HEK293 (cell line): ENCODE data around the gene KRT16.

Experiments used
- EGR2 ChIP-seq: fragments of 450-650 bp; formaldehyde crosslinking; IDR thresholded peaks from 2 replicates; pipeline ENCODE4 v1.5.1; 2016; ENCODE audit warnings: low read depth, missing biosample characterization, missing genetic modification characterization
- GLIS1 ChIP-seq: fragments of 450-650 bp; formaldehyde crosslinking; IDR thresholded peaks from 2 replicates; pipeline ENCODE4 v1.5.1; 2016; ENCODE audit warnings: missing biosample characterization, missing genetic modification characterization
- KLF8 ChIP-seq: fragments of 450-650 bp; formaldehyde crosslinking; IDR thresholded peaks from 2 replicates; pipeline ENCODE4 v1.5.1; 2016; ENCODE audit warnings: missing biosample characterization, missing genetic modification characterization
- MZF1 ChIP-seq: fragments of 450-650 bp; formaldehyde crosslinking; IDR thresholded peaks from 2 replicates; pipeline ENCODE4 v1.5.1; 2017; ENCODE audit warnings: missing biosample characterization, missing genetic modification characterization, borderline replicate concordance
- SP3 ChIP-seq: fragments of 450-650 bp; formaldehyde crosslinking; IDR thresholded peaks from 2 replicates; pipeline ENCODE4 v1.5.1; 2016; ENCODE audit warnings: missing biosample characterization, missing genetic modification characterization
- ZBTB17 ChIP-seq: fragments of 450-650 bp; formaldehyde crosslinking; IDR thresholded peaks from 2 replicates; pipeline ENCODE4 v1.5.1; 2016; ENCODE audit warnings: missing biosample characterization, missing genetic modification characterization
- ZEB2 ChIP-seq: fragments of 450-650 bp; formaldehyde crosslinking; IDR thresholded peaks from 2 replicates; pipeline ENCODE4 v1.5.1; 2016; ENCODE audit warnings: missing biosample characterization, missing genetic modification characterization
- ZFP3 ChIP-seq: fragments of 450-650 bp; formaldehyde crosslinking; IDR thresholded peaks from 2 replicates; pipeline ENCODE4 v1.5.1; 2016; ENCODE audit warnings: low read depth, missing biosample characterization, missing genetic modification characterization
- ZFP37 ChIP-seq: fragments of 450-650 bp; formaldehyde crosslinking; IDR thresholded peaks from 2 replicates; pipeline ENCODE4 v1.5.1; 2016; ENCODE audit warnings: missing biosample characterization, missing genetic modification characterization
- ZNF292 ChIP-seq: fragments of 450-650 bp; formaldehyde crosslinking; IDR thresholded peaks from 2 replicates; pipeline ENCODE4 v1.5.1; 2016; ENCODE audit warnings: low read depth, missing biosample characterization, missing genetic modification characterization, borderline replicate concordance
- ZNF341 ChIP-seq: fragments of 450-650 bp; formaldehyde crosslinking; IDR thresholded peaks from 2 replicates; pipeline ENCODE4; 2016; ENCODE audit warnings: low read depth, missing biosample characterization, missing genetic modification characterization
- ZNF391 ChIP-seq: fragments of 450-650 bp; formaldehyde crosslinking; IDR thresholded peaks from 2 replicates; pipeline ENCODE4 v1.5.1; 2016; ENCODE audit warnings: low read depth, missing biosample characterization, missing genetic modification characterization, borderline replicate concordance
- ZNF48 ChIP-seq: fragments of 450-650 bp; formaldehyde crosslinking; IDR thresholded peaks from 2 replicates; pipeline ENCODE4 v1.5.1; 2016; ENCODE audit warnings: missing biosample characterization, missing genetic modification characterization
- ZNF501 ChIP-seq: fragments of 450-650 bp; formaldehyde crosslinking; IDR thresholded peaks from 2 replicates; pipeline ENCODE4 v1.5.1; 2016; ENCODE audit warnings: missing biosample characterization, missing genetic modification characterization
- ZNF610 ChIP-seq: fragments of 450-650 bp; formaldehyde crosslinking; IDR thresholded peaks from 2 replicates; pipeline ENCODE4 v1.5.1; 2016; ENCODE audit warnings: missing biosample characterization, missing genetic modification characterization, borderline replicate concordance
- ZNF626 ChIP-seq: fragments of 450-650 bp; sonication (Bioruptor Pico); formaldehyde crosslinking; IDR thresholded peaks from 2 replicates; pipeline ENCODE4 v1.5.1; 2018; ENCODE audit warnings: missing biosample characterization, missing genetic modification characterization, inconsistent platforms
- ZNF837 ChIP-seq: fragments of 450-650 bp; formaldehyde crosslinking; IDR thresholded peaks from 2 replicates; pipeline ENCODE4 v1.5.1; 2016; ENCODE audit warnings: missing biosample characterization, missing genetic modification characterization
- ZXDB ChIP-seq: fragments of 450-650 bp; formaldehyde crosslinking; IDR thresholded peaks from 2 replicates; pipeline ENCODE4 v1.5.1; 2016; ENCODE audit warnings: missing biosample characterization, missing genetic modification characterization
- TF ChIP-seq, protein P1 (sequence below): fragments of 450-650 bp; formaldehyde crosslinking; IDR thresholded peaks from 2 replicates; pipeline ENCODE4 v1.5.1; 2016; ENCODE audit warnings: missing biosample characterization, missing genetic modification characterization
- TF ChIP-seq, protein P2 (sequence below): fragments of 450-650 bp; formaldehyde crosslinking; IDR thresholded peaks from 2 replicates; pipeline ENCODE4 v1.5.1; 2016; ENCODE audit warnings: missing biosample characterization, missing genetic modification characterization
- TF ChIP-seq, protein P3 (sequence below): fragments of 450-650 bp; formaldehyde crosslinking; IDR thresholded peaks from 2 replicates; pipeline ENCODE4 v1.5.1; 2016; ENCODE audit warnings: missing biosample characterization, missing genetic modification characterization
- TF ChIP-seq, protein P4 (sequence below): fragments of 450-650 bp; formaldehyde crosslinking; IDR thresholded peaks from 2 replicates; pipeline ENCODE4 v1.5.1; 2017; ENCODE audit warnings: missing biosample characterization, missing genetic modification characterization
- TF ChIP-seq, protein P5 (sequence below): fragments of 450-650 bp; formaldehyde crosslinking; IDR thresholded peaks from 2 replicates; pipeline ENCODE4; 2016; ENCODE audit warnings: missing biosample characterization, missing genetic modification characterization
- TF ChIP-seq, protein P6 (sequence below): sonication (generic); formaldehyde crosslinking; IDR thresholded peaks from 2 replicates; pipeline ENCODE4 v1.8.1; 2022; ENCODE audit warnings: mild to moderate bottlenecking, moderate library complexity, missing genetic modification reagents
- TF ChIP-seq, protein P7 (sequence below): fragments of 450-650 bp; formaldehyde crosslinking; IDR thresholded peaks from 2 replicates; pipeline ENCODE4 v1.5.1; 2017; ENCODE audit warnings: missing biosample characterization, missing genetic modification characterization

KRT16 gene

DNA sequence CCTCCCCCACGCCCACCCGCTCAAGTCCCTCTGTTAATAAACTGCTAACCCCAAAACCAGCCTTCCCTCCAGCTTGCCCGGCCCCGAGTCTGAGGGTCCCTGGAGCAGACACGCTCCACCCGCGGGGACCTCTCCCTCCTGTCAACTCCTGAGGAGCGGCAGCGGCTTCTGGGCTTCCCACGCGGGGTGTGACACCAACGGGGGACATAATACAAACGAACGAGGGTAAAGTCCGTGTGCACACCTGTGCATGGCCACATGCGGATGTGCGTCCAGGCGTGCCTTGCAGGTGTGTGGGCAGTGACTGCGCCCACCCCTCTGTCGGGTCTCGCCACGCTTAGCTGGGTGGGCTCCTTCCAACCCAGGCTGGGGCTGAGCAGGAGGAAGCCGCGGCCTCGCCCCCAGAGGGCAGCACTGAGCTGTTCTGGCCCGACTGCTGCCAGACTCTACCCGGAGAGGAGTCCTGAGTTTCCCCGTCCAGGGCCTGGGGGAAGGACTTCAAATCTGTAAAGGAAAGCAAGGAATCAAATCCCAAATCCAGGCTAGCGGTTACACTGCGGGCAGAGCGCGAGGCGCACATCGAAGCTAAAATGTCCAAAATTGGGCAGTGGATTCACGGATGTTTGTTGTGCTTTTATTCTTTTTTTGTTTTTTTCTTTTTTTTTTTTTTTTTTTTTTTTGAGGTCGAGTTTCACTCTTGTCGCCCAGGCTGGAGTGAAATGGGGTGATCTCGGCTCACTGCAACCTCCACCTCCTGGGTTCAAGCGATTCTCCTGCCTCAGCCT lies 36.0 kb upstream of the KRT16 start (continued):
- TF ChIP-seq MZF1 (tag by site-specific recombination) (no peak), KLF8 (tag by site-specific recombination) (0 out of 2 replicates have a peak, but pooled peaks have one; percentile 15), ZNF626 (tag by site-specific recombination) (no peak), ZFP37 (tag by site-specific recombination) (0 out of 2 replicates have a peak, but pooled peaks have one; percentile 21), ZNF837 (tag by site-specific recombination) (no peak), ZNF391 (tag by site-specific recombination) (no peak), ZXDB (tag by site-specific recombination) (no peak), ZEB2 (tag by site-specific recombination) (peak; percentile 41; the same call in 1 of the 2 replicates), GLIS1 (tag by site-specific recombination) (no peak), ZNF48 (tag by site-specific recombination) (no peak), SP3 (tag by site-specific recombination) (no peak), ZFP3 (tag by site-specific recombination) (no peak), ZNF341 (no peak), ZNF501 (tag by site-specific recombination) (peak; percentile 55; the same call in 1 of the 2 replicates), ZNF292 (no peak), EGR2 (peak; percentile 62), ZBTB17 (tag by site-specific recombination) (peak; percentile 45), ZNF610 (tag by site-specific recombination) (no peak; the same call in 1 of the 2 replicates)
- TF ChIP-seq, protein P1, sequence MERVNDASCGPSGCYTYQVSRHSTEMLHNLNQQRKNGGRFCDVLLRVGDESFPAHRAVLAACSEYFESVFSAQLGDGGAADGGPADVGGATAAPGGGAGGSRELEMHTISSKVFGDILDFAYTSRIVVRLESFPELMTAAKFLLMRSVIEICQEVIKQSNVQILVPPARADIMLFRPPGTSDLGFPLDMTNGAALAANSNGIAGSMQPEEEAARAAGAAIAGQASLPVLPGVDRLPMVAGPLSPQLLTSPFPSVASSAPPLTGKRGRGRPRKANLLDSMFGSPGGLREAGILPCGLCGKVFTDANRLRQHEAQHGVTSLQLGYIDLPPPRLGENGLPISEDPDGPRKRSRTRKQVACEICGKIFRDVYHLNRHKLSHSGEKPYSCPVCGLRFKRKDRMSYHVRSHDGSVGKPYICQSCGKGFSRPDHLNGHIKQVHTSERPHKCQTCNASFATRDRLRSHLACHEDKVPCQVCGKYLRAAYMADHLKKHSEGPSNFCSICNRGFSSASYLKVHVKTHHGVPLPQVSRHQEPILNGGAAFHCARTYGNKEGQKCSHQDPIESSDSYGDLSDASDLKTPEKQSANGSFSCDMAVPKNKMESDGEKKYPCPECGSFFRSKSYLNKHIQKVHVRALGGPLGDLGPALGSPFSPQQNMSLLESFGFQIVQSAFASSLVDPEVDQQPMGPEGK (tag by site-specific recombination), result peak; percentile 33; the same call in 1 of the 2 replicates
- TF ChIP-seq, protein P2, sequence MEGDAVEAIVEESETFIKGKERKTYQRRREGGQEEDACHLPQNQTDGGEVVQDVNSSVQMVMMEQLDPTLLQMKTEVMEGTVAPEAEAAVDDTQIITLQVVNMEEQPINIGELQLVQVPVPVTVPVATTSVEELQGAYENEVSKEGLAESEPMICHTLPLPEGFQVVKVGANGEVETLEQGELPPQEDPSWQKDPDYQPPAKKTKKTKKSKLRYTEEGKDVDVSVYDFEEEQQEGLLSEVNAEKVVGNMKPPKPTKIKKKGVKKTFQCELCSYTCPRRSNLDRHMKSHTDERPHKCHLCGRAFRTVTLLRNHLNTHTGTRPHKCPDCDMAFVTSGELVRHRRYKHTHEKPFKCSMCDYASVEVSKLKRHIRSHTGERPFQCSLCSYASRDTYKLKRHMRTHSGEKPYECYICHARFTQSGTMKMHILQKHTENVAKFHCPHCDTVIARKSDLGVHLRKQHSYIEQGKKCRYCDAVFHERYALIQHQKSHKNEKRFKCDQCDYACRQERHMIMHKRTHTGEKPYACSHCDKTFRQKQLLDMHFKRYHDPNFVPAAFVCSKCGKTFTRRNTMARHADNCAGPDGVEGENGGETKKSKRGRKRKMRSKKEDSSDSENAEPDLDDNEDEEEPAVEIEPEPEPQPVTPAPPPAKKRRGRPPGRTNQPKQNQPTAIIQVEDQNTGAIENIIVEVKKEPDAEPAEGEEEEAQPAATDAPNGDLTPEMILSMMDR (tag by site-specific recombination), result peak; percentile 93
- TF ChIP-seq, protein P3, sequence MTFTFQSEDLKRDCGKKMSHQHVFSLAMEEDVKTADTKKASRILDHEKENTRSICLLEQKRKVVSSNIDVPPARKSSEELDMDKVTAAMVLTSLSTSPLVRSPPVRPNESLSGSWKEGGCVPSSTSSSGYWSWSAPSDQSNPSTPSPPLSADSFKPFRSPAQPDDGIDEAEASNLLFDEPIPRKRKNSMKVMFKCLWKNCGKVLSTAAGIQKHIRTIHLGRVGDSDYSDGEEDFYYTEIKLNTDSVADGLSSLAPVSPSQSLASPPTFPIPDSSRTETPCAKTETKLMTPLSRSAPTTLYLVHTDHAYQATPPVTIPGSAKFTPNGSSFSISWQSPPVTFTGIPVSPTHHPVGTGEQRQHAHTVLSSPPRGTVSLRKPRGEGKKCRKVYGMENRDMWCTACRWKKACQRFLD, result no peak
- TF ChIP-seq, protein P4, sequence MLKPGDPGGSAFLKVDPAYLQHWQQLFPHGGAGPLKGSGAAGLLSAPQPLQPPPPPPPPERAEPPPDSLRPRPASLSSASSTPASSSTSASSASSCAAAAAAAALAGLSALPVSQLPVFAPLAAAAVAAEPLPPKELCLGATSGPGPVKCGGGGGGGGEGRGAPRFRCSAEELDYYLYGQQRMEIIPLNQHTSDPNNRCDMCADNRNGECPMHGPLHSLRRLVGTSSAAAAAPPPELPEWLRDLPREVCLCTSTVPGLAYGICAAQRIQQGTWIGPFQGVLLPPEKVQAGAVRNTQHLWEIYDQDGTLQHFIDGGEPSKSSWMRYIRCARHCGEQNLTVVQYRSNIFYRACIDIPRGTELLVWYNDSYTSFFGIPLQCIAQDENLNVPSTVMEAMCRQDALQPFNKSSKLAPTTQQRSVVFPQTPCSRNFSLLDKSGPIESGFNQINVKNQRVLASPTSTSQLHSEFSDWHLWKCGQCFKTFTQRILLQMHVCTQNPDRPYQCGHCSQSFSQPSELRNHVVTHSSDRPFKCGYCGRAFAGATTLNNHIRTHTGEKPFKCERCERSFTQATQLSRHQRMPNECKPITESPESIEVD, result no peak
- TF ChIP-seq, protein P5, sequence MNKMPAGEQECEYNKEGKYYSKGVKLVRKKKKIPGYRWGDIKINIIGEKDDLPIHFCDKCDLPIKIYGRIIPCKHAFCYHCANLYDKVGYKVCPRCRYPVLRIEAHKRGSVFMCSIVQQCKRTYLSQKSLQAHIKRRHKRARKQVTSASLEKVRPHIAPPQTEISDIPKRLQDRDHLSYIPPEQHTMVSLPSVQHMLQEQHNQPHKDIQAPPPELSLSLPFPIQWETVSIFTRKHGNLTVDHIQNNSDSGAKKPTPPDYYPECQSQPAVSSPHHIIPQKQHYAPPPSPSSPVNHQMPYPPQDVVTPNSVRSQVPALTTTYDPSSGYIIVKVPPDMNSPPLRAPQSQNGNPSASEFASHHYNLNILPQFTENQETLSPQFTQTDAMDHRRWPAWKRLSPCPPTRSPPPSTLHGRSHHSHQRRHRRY (tag by site-specific recombination), result no peak
- TF ChIP-seq, protein P6, sequence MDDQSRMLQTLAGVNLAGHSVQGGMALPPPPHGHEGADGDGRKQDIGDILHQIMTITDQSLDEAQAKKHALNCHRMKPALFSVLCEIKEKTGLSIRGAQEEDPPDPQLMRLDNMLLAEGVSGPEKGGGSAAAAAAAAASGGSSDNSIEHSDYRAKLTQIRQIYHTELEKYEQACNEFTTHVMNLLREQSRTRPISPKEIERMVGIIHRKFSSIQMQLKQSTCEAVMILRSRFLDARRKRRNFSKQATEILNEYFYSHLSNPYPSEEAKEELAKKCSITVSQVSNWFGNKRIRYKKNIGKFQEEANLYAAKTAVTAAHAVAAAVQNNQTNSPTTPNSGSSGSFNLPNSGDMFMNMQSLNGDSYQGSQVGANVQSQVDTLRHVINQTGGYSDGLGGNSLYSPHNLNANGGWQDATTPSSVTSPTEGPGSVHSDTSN (CRISPR knock-in tag), result peak; percentile 93
- TF ChIP-seq, protein P7, sequence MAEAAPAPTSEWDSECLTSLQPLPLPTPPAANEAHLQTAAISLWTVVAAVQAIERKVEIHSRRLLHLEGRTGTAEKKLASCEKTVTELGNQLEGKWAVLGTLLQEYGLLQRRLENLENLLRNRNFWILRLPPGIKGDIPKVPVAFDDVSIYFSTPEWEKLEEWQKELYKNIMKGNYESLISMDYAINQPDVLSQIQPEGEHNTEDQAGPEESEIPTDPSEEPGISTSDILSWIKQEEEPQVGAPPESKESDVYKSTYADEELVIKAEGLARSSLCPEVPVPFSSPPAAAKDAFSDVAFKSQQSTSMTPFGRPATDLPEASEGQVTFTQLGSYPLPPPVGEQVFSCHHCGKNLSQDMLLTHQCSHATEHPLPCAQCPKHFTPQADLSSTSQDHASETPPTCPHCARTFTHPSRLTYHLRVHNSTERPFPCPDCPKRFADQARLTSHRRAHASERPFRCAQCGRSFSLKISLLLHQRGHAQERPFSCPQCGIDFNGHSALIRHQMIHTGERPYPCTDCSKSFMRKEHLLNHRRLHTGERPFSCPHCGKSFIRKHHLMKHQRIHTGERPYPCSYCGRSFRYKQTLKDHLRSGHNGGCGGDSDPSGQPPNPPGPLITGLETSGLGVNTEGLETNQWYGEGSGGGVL (tag by site-specific recombination), result no peak
